Activated CD4-positive, alpha-beta memory T cell treated with anti-CD3 and anti-CD28 coated beads for 36 hours (primary cell): ENCODE measurements around the gene KPRP. TPM values are rescaled to one million over a fixed set of nuclear protein-coding genes. Genes with fewer than 3 reads are reported as not detected.

Experiments used
- CTCF ChIA-PET: fragments of 350-600 bp; sonication (Branson Sonifier 250); formaldehyde crosslinking; loops from one replicate; lab custom pipeline; 2021; ENCODE audit warnings: antibody characterized with exemption, inconsistent platforms; lab: Charles Lee
- POLR2A ChIA-PET: fragments of 350-600 bp; sonication (Branson Sonifier 250); formaldehyde crosslinking; loops from one replicate; lab custom pipeline; 2021; ENCODE audit warnings: antibody characterized with exemption; lab: Charles Lee
- DNase-seq: peaks from one replicate; pipeline ENCODE4 v3.0.0-alpha.2; 2020
- H3K27ac Mint-ChIP-seq: one replicate; pipeline ENCODE4 v1.8.0; 2021; ENCODE audit warnings: mixed read lengths
- H3K27me3 Mint-ChIP-seq: one replicate; pipeline ENCODE4 v1.8.0; 2021; ENCODE audit warnings: mixed read lengths
- H3K36me3 Mint-ChIP-seq: one replicate; pipeline ENCODE4 v1.8.0; 2021; ENCODE audit warnings: mixed read lengths
- H3K4me1 Mint-ChIP-seq: one replicate; pipeline ENCODE4 v1.8.0; 2021; ENCODE audit warnings: low read depth, mixed read lengths
- H3K4me3 Mint-ChIP-seq: one replicate; pipeline ENCODE4 v1.8.0; 2021; ENCODE audit warnings: mild to moderate bottlenecking, mixed read lengths
- H3K9me3 Mint-ChIP-seq: one replicate; pipeline ENCODE4 v1.8.0; 2021; ENCODE audit warnings: mixed read lengths
- intact Hi-C: fragments of 100-400 bp; cut with micrococcal nuclease; formaldehyde crosslinking; loops from one replicate; pipeline ENCODE4 v1.15.1; 2023
- total RNA-seq, 2 experiments: library from RNA; stranded (reverse); gene quantifications; one replicate each; pipeline ENCODE4 v1.2.3, GENCODE V29; 2021

The KPRP gene
- total RNA-seq, 2 experiments from 2014 or later = not detected

GRCh38 chr1:152752225-152752624, 5.6 kb upstream of the KPRP start:
- no peaks in the 10 kb centered on the region for H3K36me3 Mint-ChIP-seq
- H3K27me3 Mint-ChIP-seq = peaks cover 24% of the 10 kb centered on the region
- H3K27ac Mint-ChIP-seq = no peak overlapping the region
- ChIA-PET POLR2A (no interaction called here), CTCF (no interaction called here)
- intact Hi-C loops = no loop called here
- no peaks in the 10 kb centered on the region for H3K9me3 Mint-ChIP-seq
- H3K4me3 Mint-ChIP-seq = no peak overlapping the region
- no peaks in the 10 kb centered on the region for H3K4me1 Mint-ChIP-seq
- no peak for DNase-seq

DNA sequence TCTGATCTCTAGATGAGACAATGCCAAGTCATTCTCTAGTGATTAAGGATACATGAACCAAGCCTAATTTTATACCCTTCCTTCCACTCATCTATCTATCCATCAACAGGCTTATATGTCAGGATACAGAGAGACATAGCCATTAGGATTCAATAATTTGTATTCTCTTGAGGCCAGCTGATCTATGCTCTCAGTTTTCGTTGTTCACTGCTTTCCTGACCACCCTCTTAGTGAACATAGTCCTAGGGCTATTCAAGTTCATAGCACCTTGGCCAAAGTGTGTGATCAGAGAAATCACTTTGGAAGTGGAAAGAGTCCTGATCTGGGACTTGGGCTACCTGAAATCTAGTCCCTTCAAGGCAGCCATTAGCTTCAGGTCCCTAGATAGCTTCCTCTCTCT, 4.2 kb upstream of the KPRP start:
- POLR2A ChIA-PET = no interaction called here
- Mint-ChIP-seq H3K4me3 (no peak overlapping the region), H3K4me1 (no peaks in the 10 kb centered on the region), H3K27me3 (peaks cover 26% of the 10 kb centered on the region), H3K9me3 (no peaks in the 10 kb centered on the region), H3K27ac (no peak overlapping the region), H3K36me3 (no peaks in the 10 kb centered on the region)
- CTCF ChIA-PET = no interaction called here
- intact Hi-C loops = no loop called here
- DNase-seq = no peak

- Mint-ChIP-seq H3K9me3 (no peaks in the 10 kb centered on the region), H3K4me3 (no peak overlapping the region), H3K27ac (no peak overlapping the region), H3K4me1 (no peaks in the 10 kb centered on the region), H3K36me3 (no peaks in the 10 kb centered on the region), H3K27me3 (peaks cover 19% of the 10 kb centered on the region)
- intact Hi-C loops = no loop called here
- ChIA-PET POLR2A (no interaction called here), CTCF (no interaction called here)
- DNase-seq = no peak
These were observed 953 bp upstream of the KPRP start for GRCh38 chr1:152756872-152757271.

- ChIA-PET CTCF (no interaction called here), POLR2A (no interaction called here)
- Mint-ChIP-seq H3K36me3 (no peaks in the 10 kb centered on the region), H3K27ac (no peak overlapping the region), H3K27me3 (peaks cover 16% of the 10 kb centered on the region), H3K4me3 (no peak overlapping the region), H3K9me3 (no peaks in the 10 kb centered on the region), H3K4me1 (no peaks in the 10 kb centered on the region)
- intact Hi-C loops = no loop called here
- no peak for DNase-seq
These were observed 811 bp downstream of the KPRP start for GRCh38 chr1:152758636-152759035.

GRCh38 chr1:152759453-152760173, 1.8 kb downstream of the KPRP start:
- Mint-ChIP-seq H3K27me3 (peaks cover 9% of the 10 kb centered on the region), H3K4me3 (no peak overlapping the region), H3K27ac (no peak overlapping the region), H3K36me3 (no peaks in the 10 kb centered on the region), H3K4me1 (no peaks in the 10 kb centered on the region), H3K9me3 (no peaks in the 10 kb centered on the region)
- intact Hi-C loops = no loop called here
- ChIA-PET POLR2A (no interaction called here), CTCF (no interaction called here)
- DNase-seq = no peak

DNA sequence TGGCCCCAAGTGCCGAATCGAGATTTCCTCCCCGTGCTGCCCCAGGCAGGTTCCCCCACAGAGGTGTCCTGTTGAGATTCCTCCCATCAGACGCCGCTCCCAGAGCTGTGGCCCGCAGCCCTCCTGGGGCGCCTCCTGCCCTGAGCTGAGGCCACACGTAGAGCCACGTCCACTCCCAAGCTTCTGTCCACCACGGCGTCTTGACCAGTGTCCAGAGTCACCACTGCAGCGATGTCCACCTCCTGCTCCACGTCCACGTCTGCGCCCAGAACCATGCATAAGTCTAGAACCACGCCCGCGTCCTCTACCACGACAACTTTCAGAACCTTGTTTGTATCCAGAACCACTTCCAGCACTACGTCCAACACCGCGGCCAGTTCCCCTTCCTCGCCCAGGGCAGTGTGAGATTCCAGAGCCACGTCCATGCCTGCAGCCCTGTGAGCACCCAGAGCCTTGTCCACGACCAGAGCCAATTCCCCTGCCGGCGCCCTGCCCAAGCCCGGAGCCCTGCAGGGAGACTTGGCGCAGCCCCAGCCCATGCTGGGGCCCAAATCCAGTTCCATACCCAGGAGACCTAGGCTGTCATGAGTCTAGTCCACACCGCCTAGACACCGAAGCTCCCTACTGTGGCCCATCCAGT, 2.8 kb downstream of the KPRP start:
- Mint-ChIP-seq H3K9me3 (no peaks in the 10 kb centered on the region), H3K27me3 (peaks cover 9% of the 10 kb centered on the region), H3K36me3 (no peaks in the 10 kb centered on the region), H3K4me3 (no peak overlapping the region), H3K4me1 (no peaks in the 10 kb centered on the region), H3K27ac (no peak overlapping the region)
- intact Hi-C loops = no loop called here
- POLR2A ChIA-PET = no interaction called here
- CTCF ChIA-PET = no interaction called here
- DNase-seq = no peak

GRCh38 chr1:152761609-152762213, 3.9 kb downstream of the KPRP start:
- H3K27me3 Mint-ChIP-seq = peaks cover 9% of the 10 kb centered on the region
- no peak overlapping the region for H3K27ac Mint-ChIP-seq
- no peaks in the 10 kb centered on the region for H3K9me3 Mint-ChIP-seq
- CTCF ChIA-PET = no interaction called here
- no peak overlapping the region for H3K4me3 Mint-ChIP-seq
- POLR2A ChIA-PET = no interaction called here
- no peaks in the 10 kb centered on the region for H3K4me1 Mint-ChIP-seq
- intact Hi-C loops = no loop called here
- no peaks in the 10 kb centered on the region for H3K36me3 Mint-ChIP-seq
- DNase-seq = no peak

GRCh38 chr1:152768847-152769533, 11.2 kb downstream of the KPRP start:
- peaks cover 2% of the 10 kb centered on the region for H3K27me3 Mint-ChIP-seq
- DNase-seq = no peak
- no peak overlapping the region for H3K4me3 Mint-ChIP-seq
- CTCF ChIA-PET = interaction anchor here (0.5 kb wide), 1 partner anchor 115 kb away, joined by 3 read pairs; no protein-coding TSS in a partner anchor
- H3K4me1 Mint-ChIP-seq = no peaks in the 10 kb centered on the region
- POLR2A ChIA-PET = no interaction called here
- intact Hi-C loops = no loop called here
- no peak overlapping the region for H3K27ac Mint-ChIP-seq
- H3K9me3 Mint-ChIP-seq = no peaks in the 10 kb centered on the region
- no peaks in the 10 kb centered on the region for H3K36me3 Mint-ChIP-seq

DNA sequence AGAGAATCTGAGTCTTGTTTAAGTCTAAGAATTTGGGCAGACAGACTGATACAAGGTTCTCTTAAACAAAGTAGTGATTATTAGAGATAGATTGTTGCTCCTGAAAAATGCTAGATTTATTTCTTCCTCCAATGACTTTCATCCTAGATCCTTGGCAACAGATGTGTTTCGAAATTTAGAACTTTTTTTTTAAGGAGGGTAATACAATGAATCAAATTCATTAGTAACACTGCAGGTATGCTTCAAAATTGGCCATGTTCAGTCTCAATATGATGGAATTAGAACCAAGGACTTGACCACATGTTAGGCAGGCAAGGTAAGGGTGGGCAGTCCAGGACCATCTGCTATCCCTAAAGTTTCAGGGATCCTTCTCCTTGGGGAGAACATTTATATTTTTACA, 12.6 kb downstream of the KPRP start:
- CTCF ChIA-PET = no interaction called here
- peaks cover 10% of the 10 kb centered on the region for H3K27me3 Mint-ChIP-seq
- no peaks in the 10 kb centered on the region for H3K36me3 Mint-ChIP-seq
- no peak overlapping the region for H3K27ac Mint-ChIP-seq
- DNase-seq = no peak
- no peak overlapping the region for H3K4me3 Mint-ChIP-seq
- H3K4me1 Mint-ChIP-seq = no peaks in the 10 kb centered on the region
- intact Hi-C loops = no loop called here
- POLR2A ChIA-PET = no interaction called here
- no peaks in the 10 kb centered on the region for H3K9me3 Mint-ChIP-seq

DNA sequence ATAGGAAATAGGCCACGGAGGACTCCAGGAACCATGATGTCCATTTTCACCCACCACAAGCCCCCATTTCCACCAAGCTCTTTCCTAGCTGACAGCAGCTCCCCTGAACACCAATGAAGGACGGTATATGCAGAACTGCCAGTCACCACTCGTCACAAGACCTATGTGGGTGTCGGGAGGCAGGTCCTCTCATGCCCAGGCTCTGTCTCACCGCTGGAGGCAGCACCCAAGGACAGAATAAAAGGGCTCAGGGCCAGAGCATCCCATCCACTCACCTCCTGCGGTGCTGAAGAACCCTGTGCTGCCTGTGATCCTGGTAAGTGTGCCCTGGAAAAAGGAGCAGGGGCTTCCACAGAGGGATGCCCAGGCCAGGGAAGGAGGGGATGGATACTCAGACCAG, 17.1 kb downstream of the KPRP start, which contains the start of gene LCE1F:
Gene LCE1F (plus strand): TSS at position 266 of the 400 bp plus-strand sequence. CDS start 1,232 bp downstream, outside the sequence.
- H3K27ac Mint-ChIP-seq = no peak within 1 kb of the TSS
- CTCF ChIA-PET = no interaction called here
- intact Hi-C loops = no loop called here

DNA sequence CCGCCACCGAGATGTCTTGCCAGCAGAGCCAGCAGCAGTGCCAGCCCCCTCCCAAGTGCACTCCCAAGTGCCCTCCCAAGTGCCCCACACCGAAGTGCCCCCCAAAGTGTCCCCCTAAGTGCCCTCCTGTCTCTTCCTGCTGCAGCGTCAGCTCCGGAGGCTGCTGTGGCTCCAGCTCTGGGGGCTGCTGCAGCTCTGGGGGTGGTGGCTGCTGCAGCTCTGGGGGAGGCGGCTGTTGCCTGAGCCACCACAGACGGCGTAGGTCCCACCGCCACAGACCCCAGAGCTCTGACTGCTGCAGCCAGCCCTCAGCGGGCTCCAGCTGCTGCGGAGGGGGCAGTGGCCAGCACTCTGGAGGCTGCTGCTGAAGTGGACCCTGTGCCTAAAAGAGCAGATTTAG, 18.5 kb downstream of the KPRP start:
- no peaks in the 10 kb centered on the region for H3K36me3 Mint-ChIP-seq
- no peak for DNase-seq
- no peak overlapping the region for H3K4me3 Mint-ChIP-seq
- POLR2A ChIA-PET = no interaction called here
- H3K27ac Mint-ChIP-seq = no peak overlapping the region
- H3K9me3 Mint-ChIP-seq = no peaks in the 10 kb centered on the region
- no peaks in the 10 kb centered on the region for H3K4me1 Mint-ChIP-seq
- CTCF ChIA-PET = interaction anchor here (0.7 kb wide), 1 partner anchor 120 kb away, joined by 3 read pairs; no protein-coding TSS in a partner anchor
- peaks cover 22% of the 10 kb centered on the region for H3K27me3 Mint-ChIP-seq
- intact Hi-C loops = no loop called here

More for the DNA sequence above, 17.1 kb downstream of the KPRP start, which contains the start of gene LCE1F:
- POLR2A ChIA-PET = no interaction called here
- no peaks in the 10 kb centered on the region for H3K4me1 Mint-ChIP-seq
- DNase-seq = no peak
- H3K36me3 Mint-ChIP-seq = no peaks in the 10 kb centered on the region
- H3K4me3 Mint-ChIP-seq = no peak within 1 kb of the TSS
- no peaks in the 10 kb centered on the region for H3K9me3 Mint-ChIP-seq
- H3K27me3 Mint-ChIP-seq = peaks cover 22% of the 10 kb centered on the region

GRCh38 chr1:152777510-152778137, 19.8 kb downstream of the KPRP start:
- H3K4me3 Mint-ChIP-seq = no peak overlapping the region
- DNase-seq = peak; percentile 14
- H3K27ac Mint-ChIP-seq = no peak overlapping the region
- ChIA-PET CTCF (interaction anchor here (0.6 to 1.0 kb wide), 2 partner anchors 13 to 310 kb away, joined by 3 to 4 read pairs; no protein-coding TSS in a partner anchor), POLR2A (no interaction called here)
- no peaks in the 10 kb centered on the region for H3K36me3 Mint-ChIP-seq
- no peaks in the 10 kb centered on the region for H3K4me1 Mint-ChIP-seq
- H3K9me3 Mint-ChIP-seq = no peaks in the 10 kb centered on the region
- intact Hi-C loops = no loop called here
- peaks cover 22% of the 10 kb centered on the region for H3K27me3 Mint-ChIP-seq
